Mesendoderm (in vitro differentiated cells): Measurements from ENCODE around the gene PAK4.
"Not testable (repeated sequence)": the region's sequence is repeated elsewhere in the genome, so short reads cannot be mapped to it uniquely, and the experiment has no call there.

Experiments used
- DNase-seq: peaks from one replicate; pipeline ENCODE4 v3.0.0; 2013
- H2AK5ac ChIP-seq: 2 replicates; pipeline ENCODE4 v1.6.1; 2013; ENCODE audit warnings: low read length, inconsistent platforms
- H2BK120ac ChIP-seq: 2 replicates; pipeline ENCODE4 v1.6.1; 2013; ENCODE audit warnings: low read depth, mild to moderate bottlenecking, low read length, moderate library complexity, mixed read lengths
- H2BK15ac ChIP-seq: replicated peaks from 2 replicates; pipeline ENCODE4 v1.6.1; 2013; ENCODE audit warnings: low read depth, mild to moderate bottlenecking, moderate library complexity
- H2BK5ac ChIP-seq: 2 replicates; pipeline ENCODE4 v1.6.1; 2013; ENCODE audit warnings: low read length, inconsistent platforms
- H3K18ac ChIP-seq: 2 replicates; pipeline ENCODE4 v1.6.1; 2013; ENCODE audit warnings: mild to moderate bottlenecking, low read length, mixed read lengths
- H3K23ac ChIP-seq: one replicate; pipeline ENCODE4 v1.6.1; 2013; ENCODE audit warnings: low read length
- H3K27ac ChIP-seq: 2 replicates; pipeline ENCODE4 v1.5.1; 2013; ENCODE audit warnings: low read depth, mild to moderate bottlenecking, inconsistent platforms, low read length, moderate library complexity
- H3K27me3 ChIP-seq: 2 replicates; pipeline ENCODE4 v1.6.1; 2013; ENCODE audit warnings: low read length, control low read depth, mild to moderate bottlenecking, inconsistent platforms; ENCODE audit not compliant: insufficient read depth, poor library complexity
- H3K36me3 ChIP-seq: 2 replicates; pipeline ENCODE4 v1.6.1; 2013; ENCODE audit warnings: low read length, inconsistent platforms; ENCODE audit not compliant: control insufficient read depth, insufficient read depth
- H3K4ac ChIP-seq: one replicate; pipeline ENCODE4 v1.6.1; 2013; ENCODE audit warnings: low read depth, mild to moderate bottlenecking, low read length, moderate library complexity
- H3K4me1 ChIP-seq: 2 replicates; pipeline ENCODE4 v1.6.1; 2013; ENCODE audit warnings: low read depth, low read length, inconsistent platforms; ENCODE audit not compliant: control insufficient read depth
- H3K4me2 ChIP-seq: 2 replicates; pipeline ENCODE4 v1.6.1; 2013; ENCODE audit warnings: low read length
- H3K4me3 ChIP-seq: 2 replicates; pipeline ENCODE4 v1.5.1; 2013; ENCODE audit warnings: mild to moderate bottlenecking, low read length
- H3K56ac ChIP-seq: one replicate; pipeline ENCODE4 v1.6.1; 2013; ENCODE audit warnings: low read length
- H3K79me1 ChIP-seq: 2 replicates; pipeline ENCODE4 v1.6.1; 2013; ENCODE audit warnings: low read length, inconsistent platforms
- H3K79me2 ChIP-seq: 2 replicates; pipeline ENCODE4 v1.6.1; 2013; ENCODE audit warnings: mild to moderate bottlenecking, low read length; ENCODE audit not compliant: control insufficient read depth, insufficient read depth
- H3K9ac ChIP-seq: 2 replicates; pipeline ENCODE4 v1.6.1; 2013; ENCODE audit warnings: low read length, inconsistent platforms
- H4K5ac ChIP-seq: one replicate; pipeline ENCODE4 v1.6.1; 2013; ENCODE audit warnings: low read length
- H4K8ac ChIP-seq: one replicate; pipeline ENCODE4 v1.6.1; 2013; ENCODE audit warnings: low read depth, mild to moderate bottlenecking, control low read depth, low read length, moderate library complexity
- WGBS: extraction: QIAGEN DNeasy Blood & Tissue Kit; methylation state at CpG from one replicate; pipeline ENCODE4 v1.1.7; 2013; ENCODE audit warnings: low lambda C conversion rate, missing lambda C conversion rate; ENCODE audit not compliant: insufficient coverage; ENCODE audit errors: extremely low coverage; 5-methylcytosine and 5-hydroxymethylcytosine counted together

The PAK4 gene

GRCh38 chr19:39218230-39219007 is 92.8 kb downstream of the PAK4 start:
- Histone ChIP-seq H3K4me3 (no peak overlapping the region), H3K4me2 (no peak overlapping the region), H2BK120ac (no peak overlapping the region), H2BK5ac (no peak overlapping the region), H4K5ac (no peak overlapping the region), H3K9ac (no peak overlapping the region), H2AK5ac (no peak overlapping the region), H3K79me2 (no peaks in the 10 kb centered on the region), H3K18ac (no peak overlapping the region), H3K4me1 (no peaks in the 10 kb centered on the region), H2BK15ac (no peak overlapping the region), H3K79me1 (no peaks in the 10 kb centered on the region), H3K56ac (no peak overlapping the region), H4K8ac (no peak overlapping the region), H3K27me3 (no peaks in the 10 kb centered on the region), H3K36me3 (no peaks in the 10 kb centered on the region), H3K27ac (no peak overlapping the region), H3K23ac (no peak overlapping the region), H3K4ac (no peak overlapping the region)
- WGBS: no CpG with 5 or more reads among the region's 15 CpGs
- DNase-seq: no peak

- H2BK15ac ChIP-seq, H2BK5ac ChIP-seq, H2AK5ac ChIP-seq, H3K56ac ChIP-seq, H2BK120ac ChIP-seq, H3K79me1 ChIP-seq, H3K23ac ChIP-seq, H3K27me3 ChIP-seq, H3K4me2 ChIP-seq, H3K9ac ChIP-seq, H3K4me3 ChIP-seq, H3K4me1 ChIP-seq, H3K4ac ChIP-seq, H3K36me3 ChIP-seq, H4K8ac ChIP-seq, H4K5ac ChIP-seq, H3K18ac ChIP-seq, DNase-seq, H3K27ac ChIP-seq, H3K79me2 ChIP-seq: not testable (repeated sequence)
- no CpG with 5 or more reads among the region's 10 CpGs for WGBS
These were observed 93.5 kb downstream of the PAK4 start for GRCh38 chr19:39219108-39219507.

- H2BK5ac ChIP-seq: no peak overlapping the region
- H3K27me3 ChIP-seq: no peaks in the 10 kb centered on the region
- no peak overlapping the region for H2AK5ac ChIP-seq
- no peak overlapping the region for H2BK15ac ChIP-seq
- no peaks in the 10 kb centered on the region for H3K79me1 ChIP-seq
- no peak overlapping the region for H3K4me3 ChIP-seq
- H3K79me2 ChIP-seq: no peaks in the 10 kb centered on the region
- H3K36me3 ChIP-seq: no peaks in the 10 kb centered on the region
- no CpG with 5 or more reads among the region's 4 CpGs for WGBS
- no peak overlapping the region for H4K5ac ChIP-seq
- H4K8ac ChIP-seq: no peak overlapping the region
- no peak overlapping the region for H3K18ac ChIP-seq
- H3K4ac ChIP-seq: no peak overlapping the region
- no peak overlapping the region for H3K4me2 ChIP-seq
- no peaks in the 10 kb centered on the region for H3K4me1 ChIP-seq
- H3K56ac ChIP-seq: no peak overlapping the region
- H3K23ac ChIP-seq: no peak overlapping the region
- no peak overlapping the region for H3K27ac ChIP-seq
- H2BK120ac ChIP-seq: no peak overlapping the region
- no peak overlapping the region for H3K9ac ChIP-seq
- peak; percentile 49 for DNase-seq
These were observed 98.2 kb downstream of the PAK4 start for GRCh38 chr19:39223703-39224279.

GRCh38 chr19:39224910-39225309 is 99.3 kb downstream of the PAK4 start:
- no CpG with 5 or more reads among the region's 3 CpGs for WGBS
- no peaks in the 10 kb centered on the region for H3K4me1 ChIP-seq
- H2BK120ac ChIP-seq: no peak overlapping the region
- no peak overlapping the region for H4K8ac ChIP-seq
- H2BK15ac ChIP-seq: no peak overlapping the region
- no peak overlapping the region for H3K4me2 ChIP-seq
- no peak overlapping the region for H3K23ac ChIP-seq
- no peak overlapping the region for H4K5ac ChIP-seq
- H3K36me3 ChIP-seq: no peaks in the 10 kb centered on the region
- no peak overlapping the region for H2BK5ac ChIP-seq
- no peak overlapping the region for H2AK5ac ChIP-seq
- H3K9ac ChIP-seq: no peak overlapping the region
- H3K79me2 ChIP-seq: no peaks in the 10 kb centered on the region
- H3K27ac ChIP-seq: no peak overlapping the region
- H3K4me3 ChIP-seq: no peak overlapping the region
- no peak overlapping the region for H3K56ac ChIP-seq
- no peaks in the 10 kb centered on the region for H3K27me3 ChIP-seq
- no peaks in the 10 kb centered on the region for H3K79me1 ChIP-seq
- no peak overlapping the region for H3K18ac ChIP-seq
- no peak overlapping the region for H3K4ac ChIP-seq
- peak; percentile 52 for DNase-seq
